WTC11 (cell line): ENCODE data around the gene U2AF2. TPM values are rescaled to one million over a fixed set of nuclear protein-coding genes. Genes with fewer than 3 reads are reported as not detected.

Experiments used
- ATAC-seq: fragments of 200-7000 bp; cut with Tn5 transposase; 2 replicates; pipeline ENCODE4 v1.10.0; 2021; ENCODE audit warnings: mild to moderate bottlenecking, moderate library complexity
- CTCF ChIA-PET: fragments of 300-600 bp; sonication (Branson Sonifier 250); formaldehyde crosslinking; loops from one replicate; lab custom pipeline; 2021; ENCODE audit warnings: antibody characterized with exemption; lab: Charles Lee
- POLR2A ChIA-PET: fragments of 350-600 bp; sonication (Branson Sonifier 250); formaldehyde crosslinking; loops from one replicate; lab custom pipeline; 2021; ENCODE audit warnings: antibody characterized with exemption; lab: Charles Lee
- DNase-seq: peaks from one replicate; pipeline ENCODE4 v3.0.0; 2021; ENCODE audit warnings: low spot score
- H3K27ac Mint-ChIP-seq: 2 replicates; pipeline ENCODE4 v1.8.0; 2021; ENCODE audit warnings: mixed read lengths
- H3K27me3 Mint-ChIP-seq: 2 replicates; pipeline ENCODE4 v1.8.0; 2021; ENCODE audit warnings: low read depth, mild to moderate bottlenecking, moderate library complexity, mixed read lengths
- H3K36me3 Mint-ChIP-seq: 2 replicates; pipeline ENCODE4 v1.8.0; 2021; ENCODE audit warnings: mixed read lengths
- H3K4me1 Mint-ChIP-seq: 2 replicates; pipeline ENCODE4 v1.8.0; 2022; ENCODE audit warnings: mixed read lengths
- H3K4me3 Mint-ChIP-seq: 2 replicates; pipeline ENCODE4 v1.8.0; 2021; ENCODE audit warnings: mild to moderate bottlenecking, moderate library complexity, mixed read lengths
- H3K9me3 Mint-ChIP-seq: 2 replicates; pipeline ENCODE4 v1.8.0; 2021; ENCODE audit warnings: mixed read lengths
- ARID4B ChIP-seq: sonication (generic); formaldehyde crosslinking; IDR thresholded peaks from 2 replicates; pipeline ENCODE4 v1.8.0; 2023; ENCODE audit warnings: missing genetic modification reagents, mild to moderate bottlenecking, borderline replicate concordance
- CBFB ChIP-seq: sonication (generic); formaldehyde crosslinking; IDR thresholded peaks from 2 replicates; pipeline ENCODE4 v1.8.1; 2022; ENCODE audit warnings: mild to moderate bottlenecking, low read depth, missing genetic modification reagents
- E2F1 ChIP-seq: sonication (generic); formaldehyde crosslinking; IDR thresholded peaks from 2 replicates; pipeline ENCODE4 v1.8.0; 2022; ENCODE audit warnings: mild to moderate bottlenecking, missing genetic modification reagents
- FOXJ3 ChIP-seq: sonication (generic); formaldehyde crosslinking; IDR thresholded peaks from 2 replicates; pipeline ENCODE4 v1.9.0; 2021; ENCODE audit warnings: missing genetic modification reagents, mild to moderate bottlenecking, borderline replicate concordance
- FOXP4 ChIP-seq: sonication (generic); formaldehyde crosslinking; IDR thresholded peaks from 2 replicates; pipeline ENCODE4 v1.8.0; 2022; ENCODE audit warnings: mild to moderate bottlenecking, missing genetic modification reagents
- HMGXB4 ChIP-seq: sonication (generic); formaldehyde crosslinking; IDR thresholded peaks from 2 replicates; pipeline ENCODE4 v1.8.1; 2023; ENCODE audit warnings: mild to moderate bottlenecking, moderate library complexity, missing genetic modification reagents
- JUN ChIP-seq: sonication (generic); formaldehyde crosslinking; IDR thresholded peaks from 2 replicates; pipeline ENCODE4 v1.8.0; 2023; ENCODE audit warnings: mild to moderate bottlenecking, missing genetic modification reagents
- MYBL2 ChIP-seq: sonication (generic); formaldehyde crosslinking; IDR thresholded peaks from 2 replicates; pipeline ENCODE4 v1.8.1; 2023; ENCODE audit warnings: mild to moderate bottlenecking, moderate library complexity, missing genetic modification reagents
- NR2C2 ChIP-seq: sonication (generic); formaldehyde crosslinking; IDR thresholded peaks from 2 replicates; pipeline ENCODE4 v1.8.0; 2022; ENCODE audit warnings: mild to moderate bottlenecking, missing genetic modification reagents
- SP1 ChIP-seq: sonication (generic); formaldehyde crosslinking; conservative IDR thresholded peaks from 2 replicates; pipeline ENCODE4 v1.8.1; 2022; ENCODE audit warnings: missing genetic modification reagents
- STAT6 ChIP-seq: sonication (generic); formaldehyde crosslinking; conservative IDR thresholded peaks from 2 replicates; pipeline ENCODE4 v1.8.1; 2023; ENCODE audit warnings: mild to moderate bottlenecking, low read depth, missing genetic modification reagents, moderate library complexity
- USF1 ChIP-seq: sonication (generic); formaldehyde crosslinking; IDR thresholded peaks from 2 replicates; pipeline ENCODE4 v1.8.0; 2022; ENCODE audit warnings: mild to moderate bottlenecking, missing genetic modification reagents
- ZNF219 ChIP-seq: sonication (generic); formaldehyde crosslinking; IDR thresholded peaks from 2 replicates; pipeline ENCODE4 v1.8.0; 2023; ENCODE audit warnings: missing genetic modification reagents, mild to moderate bottlenecking, borderline replicate concordance
- ZNF281 ChIP-seq: sonication (generic); formaldehyde crosslinking; IDR thresholded peaks from 2 replicates; pipeline ENCODE4 v1.8.0; 2023; ENCODE audit warnings: mild to moderate bottlenecking, missing genetic modification reagents
- ZNF512 ChIP-seq: sonication (generic); formaldehyde crosslinking; IDR thresholded peaks from 2 replicates; pipeline ENCODE4 v1.8.1; 2022; ENCODE audit warnings: missing genetic modification reagents, borderline replicate concordance
- total RNA-seq: library from RNA; stranded (reverse); gene quantifications from 3 replicates; pipeline ENCODE4 v1.2.3, GENCODE V29; 2021

U2AF2 gene
- total RNA-seq, 1 experiment from 2014 or later = 302 TPM

- H3K9me3 Mint-ChIP-seq = no peaks in the 10 kb centered on the region
- POLR2A ChIA-PET = no interaction called here
- TF ChIP-seq NR2C2 (CRISPR knock-in tag) (no peak), STAT6 (CRISPR knock-in tag) (no peak), E2F1 (CRISPR knock-in tag) (no peak), ZNF512 (no peak), JUN (CRISPR knock-in tag) (no peak), MYBL2 (CRISPR knock-in tag) (no peak), ARID4B (CRISPR knock-in tag) (no peak), FOXP4 (CRISPR knock-in tag) (no peak), HMGXB4 (CRISPR knock-in tag) (no peak), ZNF219 (CRISPR knock-in tag) (no peak), USF1 (CRISPR knock-in tag) (no peak), SP1 (CRISPR knock-in tag) (no peak), CBFB (no peak), FOXJ3 (no peak), ZNF281 (no peak)
- TF ChIP-seq, all 79 proteins: peak for 0
- H3K4me3 Mint-ChIP-seq = no peak overlapping the region
- DNase-seq (no peak), ATAC-seq (no peak)
- H3K27me3 Mint-ChIP-seq = no peaks in the 10 kb centered on the region
- peaks cover 11% of the 10 kb centered on the region; the same call in 1 of the 2 replicates for H3K36me3 Mint-ChIP-seq
- H3K27ac Mint-ChIP-seq = no peak overlapping the region
- no peaks in the 10 kb centered on the region for H3K4me1 Mint-ChIP-seq
- CTCF ChIA-PET = interaction anchor here (1.1 kb wide), 1 partner anchor 805 kb away, joined by 4 read pairs; no protein-coding TSS in a partner anchor
Observed at GRCh38 chr19:55686311-55687050, 31.6 kb downstream of the U2AF2 start.
